A549 (cell line): ENCODE results near the gene RUSC1. TPM values are rescaled to one million over a fixed set of nuclear protein-coding genes. Genes with fewer than 3 reads are reported as not detected.
A peak's percentile ranks its signal among the peaks of the same experiment; 100 is the strongest.

ENCODE experiments used
- ATAC-seq, 2 experiments: fragments of 200-7000 bp in 1 of 2; fragments of >200 bp in 1 of 2; cut with Nextera tagmentation in 1 of 2; cut with Tn5 transposase in 1 of 2; 3 replicates each; pipeline versions ENCODE4 v1.8.0 to v1.9.1; 2018 to 2020; ENCODE audit warnings: mild to moderate bottlenecking in 1 of 2, moderate library complexity in 1 of 2
- CTCF ChIA-PET: fragments of 300-600 bp; sonication (Branson Sonifier 250); formaldehyde crosslinking; extraction: SDS; loops from one replicate; lab custom pipeline; 2021; ENCODE audit warnings: antibody characterized with exemption, inconsistent platforms; lab: Yijun Ruan, JAX
- POLR2A ChIA-PET: fragments of 350-600 bp; formaldehyde crosslinking; extraction: SDS; loops from one replicate; lab custom pipeline; 2021; ENCODE audit warnings: antibody characterized with exemption, inconsistent platforms; lab: Yijun Ruan, JAX
- DNase-seq, 2 experiments: peaks; one replicate each; pipeline versions ENCODE4 v3.0.0 to v3.0.0-alpha.2; 2011 to 2016; ENCODE audit warnings: low read depth in 1 of 2, low spot score in 1 of 2
- FAIRE-seq: peaks from 2 replicates; lab custom pipeline; 2011; peaks lifted over from hg19 to GRCh38; lab: Jason Lieb, UNC
- H3K27ac ChIP-seq, 2 experiments: fragments of >200 bp; sonication (Bioruptor Twin); formaldehyde crosslinking; 3 replicates each; pipeline ENCODE4 v1.5.1; 2016 to 2017
- H3K4me1 ChIP-seq: fragments of >200 bp; sonication (Bioruptor Twin); formaldehyde crosslinking; 3 replicates; pipeline ENCODE4 v1.6.1; 2016
- H3K4me2 ChIP-seq: fragments of >200 bp; sonication (Bioruptor Twin); formaldehyde crosslinking; 3 replicates; pipeline ENCODE4 v1.6.1; 2016
- H3K4me3 ChIP-seq: fragments of >200 bp; sonication (Bioruptor Twin); formaldehyde crosslinking; 3 replicates; pipeline ENCODE4 v1.5.1; 2016
- H3K9me3 ChIP-seq: fragments of >200 bp; sonication (Bioruptor Twin); formaldehyde crosslinking; 3 replicates; pipeline ENCODE4 v1.6.1; 2016
- ESRRA ChIP-seq: fragments of 150-350 bp; IDR thresholded peaks from 2 replicates; pipeline ENCODE4 v1.6.1; 2014; ENCODE audit warnings: mild to moderate bottlenecking, low read length, borderline replicate concordance
- FOSL2 ChIP-seq, 2 experiments: fragments of 450-650 bp in 1 of 2; fragments of >200 bp in 1 of 2; sonication (Bioruptor Twin) in 1 of 2; formaldehyde crosslinking; IDR thresholded peaks; 2 replicates each; pipeline versions ENCODE4 v1.5.0 to v1.6.1; 2016 to 2020; ENCODE audit warnings: mild to moderate bottlenecking in 1 of 2, moderate library complexity in 1 of 2
- FOXS1 ChIP-seq: fragments of 250-450 bp; sonication (Bioruptor Pico); IDR thresholded peaks from 2 replicates; pipeline ENCODE4 v1.5.0; 2020; ENCODE audit warnings: mild to moderate bottlenecking, moderate library complexity
- HDAC2 ChIP-seq: fragments of 200-600 bp; sonication (generic); IDR thresholded peaks from 2 replicates; pipeline ENCODE4 v1.6.1; 2016
- HEYL ChIP-seq: fragments of 250-450 bp; sonication (Bioruptor Pico); IDR thresholded peaks from 2 replicates; pipeline ENCODE4 v1.8.0; 2021; ENCODE audit warnings: mild to moderate bottlenecking, moderate library complexity
- HOXA7 ChIP-seq: fragments of 250-450 bp; sonication (Bioruptor Pico); IDR thresholded peaks from 2 replicates; pipeline ENCODE4 v1.5.0; 2020; ENCODE audit warnings: mild to moderate bottlenecking, moderate library complexity
- JUN ChIP-seq, 2 experiments: fragments of >200 bp; sonication (Bioruptor Twin); formaldehyde crosslinking; IDR thresholded peaks; 2 replicates in 1 of 2; 3 replicates in 1 of 2; pipeline ENCODE4 v1.6.1; 2016 to 2017
- KDM1A ChIP-seq: fragments of 200-600 bp; sonication (generic); IDR thresholded peaks from 2 replicates; pipeline ENCODE4 v1.6.1; 2016; ENCODE audit warnings: low read depth, mild to moderate bottlenecking
- MAZ ChIP-seq: fragments of 150-350 bp; IDR thresholded peaks from 2 replicates; pipeline ENCODE4 v1.6.1; 2014; ENCODE audit warnings: antibody characterized with exemption, low read depth, low read length, borderline replicate concordance
- PBX3 ChIP-seq: IDR thresholded peaks from 2 replicates; pipeline ENCODE4 v1.6.1; 2012
- PHF8 ChIP-seq: fragments of 200-600 bp; sonication (generic); IDR thresholded peaks from 2 replicates; pipeline ENCODE4 v1.6.1; 2016; ENCODE audit warnings: low read depth, mild to moderate bottlenecking, antibody characterized with exemption, moderate library complexity, borderline replicate concordance
- POLR2A ChIP-seq: IDR thresholded peaks from 2 replicates; pipeline ENCODE4 v1.6.1; 2012; ENCODE audit warnings: mild to moderate bottlenecking, low read length
- RAD21 ChIP-seq, 2 experiments: fragments of >200 bp in 1 of 2; sonication (Bioruptor Twin) in 1 of 2; formaldehyde crosslinking in 1 of 2; IDR thresholded peaks in 1 of 2; conservative IDR thresholded peaks in 1 of 2; 2 replicates in 1 of 2; 3 replicates in 1 of 2; pipeline ENCODE4 v1.6.1; 2012 to 2018; ENCODE audit warnings: inconsistent platforms in 1 of 2
- RCOR1 ChIP-seq: fragments of 150-350 bp; IDR thresholded peaks from 2 replicates; pipeline ENCODE4 v1.6.1; 2014; ENCODE audit warnings: antibody characterized with exemption, low read length, low read depth
- RFX5 ChIP-seq: fragments of 450-650 bp; IDR thresholded peaks from 2 replicates; pipeline ENCODE4 v1.7.1; 2014; ENCODE audit warnings: antibody characterized with exemption, mild to moderate bottlenecking, moderate library complexity
- RNF2 ChIP-seq: fragments of 200-600 bp; sonication (generic); IDR thresholded peaks from 2 replicates; pipeline ENCODE4 v1.6.1; 2016; ENCODE audit warnings: low read depth, mild to moderate bottlenecking, antibody characterized with exemption, moderate library complexity, borderline replicate concordance
- SMC3 ChIP-seq: fragments of >200 bp; sonication (Bioruptor Twin); formaldehyde crosslinking; IDR thresholded peaks from 3 replicates; pipeline ENCODE4 v1.6.1; 2018; ENCODE audit warnings: inconsistent platforms
- SREBF2 ChIP-seq: fragments of 450-650 bp; IDR thresholded peaks from 2 replicates; pipeline ENCODE4 v1.6.1; 2014; ENCODE audit warnings: mild to moderate bottlenecking, moderate library complexity
- TP53 ChIP-seq: fragments of 250-450 bp; sonication (Bioruptor Pico); IDR thresholded peaks from 2 replicates; pipeline ENCODE4 v1.5.0; 2021; ENCODE audit warnings: mild to moderate bottlenecking, moderate library complexity
- ZNF302 ChIP-seq: fragments of 250-450 bp; sonication (Bioruptor Pico); IDR thresholded peaks from 2 replicates; pipeline ENCODE4 v1.9.0; 2021; ENCODE audit warnings: inconsistent platforms, mild to moderate bottlenecking, moderate library complexity
- WGBS: methylation state at CpG from one replicate; pipeline ENCODE4 v1.1.6; 2017; ENCODE audit errors: missing lambda C conversion rate; 5-methylcytosine and 5-hydroxymethylcytosine counted together
- polyA plus RNA-seq, 4 experiments: library from polyadenylated mRNA; depleted of rRNA in 3 of 4; stranded (reverse); fragments of >200 nt; fragmentation: RNase III in 1 of 4; extraction: RNeasy Plus Mini Kit Qiagen cat#74134 plus additional on column Dnase treatment in 1 of 4; gene quantifications; 2 replicates in 3 of 4; 3 replicates in 1 of 4; pipeline ENCODE4 v1.2.3, GENCODE V29; 2011 to 2017
- TF ChIP-seq, protein P1 (sequence below): fragments of >200 bp; sonication (Bioruptor Twin); formaldehyde crosslinking; IDR thresholded peaks from 2 replicates; pipeline ENCODE4 v1.6.1; 2016
- TF ChIP-seq, protein P2 (sequence below): IDR thresholded peaks from 2 replicates; pipeline ENCODE4 v1.6.1; 2012; ENCODE audit warnings: low read depth, borderline replicate concordance
- TF ChIP-seq, protein P3 (sequence below): IDR thresholded peaks from 2 replicates; pipeline ENCODE4 v1.6.1; 2012
- TF ChIP-seq, protein P4 (sequence below): fragments of 150-350 bp; IDR thresholded peaks from 2 replicates; pipeline ENCODE4 v1.6.1; 2014; ENCODE audit warnings: low read depth, mild to moderate bottlenecking, low read length
- TF ChIP-seq, protein P5 (sequence below): fragments of >200 bp; sonication (Bioruptor Twin); formaldehyde crosslinking; IDR thresholded peaks from 3 replicates; pipeline ENCODE4 v1.5.1; 2016
- TF ChIP-seq, protein P6 (sequence below): fragments of 250-450 bp; sonication (Bioruptor Pico); IDR thresholded peaks from 2 replicates; pipeline ENCODE4 v1.5.0; 2020; ENCODE audit warnings: low read depth, mild to moderate bottlenecking, moderate library complexity

The RUSC1 gene
- polyA plus RNA-seq, 2 of the 4 experiments (the other 2 are of a cell fraction) = 27.8 to 32.2 TPM

GRCh38 chr1:155273343-155274245 is 47.1 kb upstream of the RUSC1 start, which contains the start of gene CLK2 (continued):
- no peak for TF ChIP-seq KDM1A
- TF ChIP-seq, protein P1, sequence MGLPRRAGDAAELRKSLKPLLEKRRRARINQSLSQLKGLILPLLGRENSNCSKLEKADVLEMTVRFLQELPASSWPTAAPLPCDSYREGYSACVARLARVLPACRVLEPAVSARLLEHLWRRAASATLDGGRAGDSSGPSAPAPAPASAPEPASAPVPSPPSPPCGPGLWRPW = no peak
- no peak for TF ChIP-seq FOXS1 (CRISPR knock-in tag)
- TF ChIP-seq FOSL2 (IDR thresholded peaks at IDR 0.05) = no peak
- TF ChIP-seq FOSL2 (CRISPR knock-in tag; IDR thresholded peaks at IDR 0.05) = no peak
- TF ChIP-seq, protein P2, sequence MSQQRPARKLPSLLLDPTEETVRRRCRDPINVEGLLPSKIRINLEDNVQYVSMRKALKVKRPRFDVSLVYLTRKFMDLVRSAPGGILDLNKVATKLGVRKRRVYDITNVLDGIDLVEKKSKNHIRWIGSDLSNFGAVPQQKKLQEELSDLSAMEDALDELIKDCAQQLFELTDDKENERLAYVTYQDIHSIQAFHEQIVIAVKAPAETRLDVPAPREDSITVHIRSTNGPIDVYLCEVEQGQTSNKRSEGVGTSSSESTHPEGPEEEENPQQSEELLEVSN = peak; percentile 95
- TF ChIP-seq, protein P3, sequence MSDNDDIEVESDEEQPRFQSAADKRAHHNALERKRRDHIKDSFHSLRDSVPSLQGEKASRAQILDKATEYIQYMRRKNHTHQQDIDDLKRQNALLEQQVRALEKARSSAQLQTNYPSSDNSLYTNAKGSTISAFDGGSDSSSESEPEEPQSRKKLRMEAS = peak; percentile 99

DNA sequence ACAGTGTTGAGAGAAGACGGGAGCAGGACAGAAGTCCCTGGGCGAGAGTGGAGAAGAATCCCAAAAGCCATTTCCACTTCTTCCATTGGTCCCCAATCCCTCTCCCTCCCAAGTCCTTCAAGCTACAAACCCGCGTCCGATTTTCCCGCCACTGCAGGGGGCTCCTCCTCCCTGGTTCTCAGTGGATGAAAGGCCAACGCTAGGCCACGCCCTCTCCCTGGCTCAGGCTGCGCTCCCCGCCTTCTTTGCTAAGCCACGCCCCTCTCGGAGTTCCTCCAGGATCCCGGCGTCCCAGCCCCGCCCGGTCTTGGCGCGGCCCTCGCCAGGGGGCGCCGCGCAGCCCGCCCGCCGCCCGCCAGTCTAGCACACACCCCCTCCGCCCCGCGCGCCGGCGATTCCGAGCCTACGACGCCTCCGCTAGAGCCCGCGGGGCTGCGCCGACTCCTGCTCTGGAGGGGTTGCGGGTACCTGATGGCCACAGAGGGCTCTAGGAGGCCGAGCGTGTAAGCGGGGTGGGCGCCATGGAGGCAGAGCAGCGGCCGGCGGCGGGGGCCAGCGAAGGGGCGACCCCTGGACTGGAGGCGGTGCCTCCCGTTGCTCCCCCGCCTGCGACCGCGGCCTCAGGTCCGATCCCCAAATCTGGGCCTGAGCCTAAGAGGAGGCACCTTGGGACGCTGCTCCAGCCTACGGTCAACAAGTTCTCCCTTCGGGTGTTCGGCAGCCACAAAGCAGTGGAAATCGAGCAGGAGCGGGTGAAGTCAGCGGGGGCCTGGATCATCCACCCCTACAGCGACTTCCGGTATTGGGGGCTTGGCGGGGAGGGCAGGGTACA is 43.4 kb upstream of the RUSC1 start, which contains the start of gene HCN3:
HCN3 (plus strand) TSS at position 394 of the 832 bp plus-strand sequence; CDS start at position 522, 128 bp downstream.
- FAIRE-seq (no peak), ATAC-seq (peak; percentile 68 to 82), DNase-seq (peak; percentile 95 to 97)
- peak within 1 kb of the TSS; percentile 93 for H3K4me3 ChIP-seq
- TF ChIP-seq HDAC2 (no peak), RAD21 (conservative IDR thresholded peaks at IDR 0.05 in 1 of 2, IDR thresholded peaks at IDR 0.05 in 1 of 2) (peak; percentile 33 to 69; a peak in 4 of 5 replicates), RCOR1 (no peak), PHF8 (peak; percentile 20; the same call in 1 of the 2 replicates), PBX3 (0 out of 2 replicates have a peak, but pooled peaks have one; percentile 21), SMC3 (peak; percentile 90), ZNF302 (no peak), SREBF2 (no peak), ESRRA (no peak), JUN (IDR thresholded peaks at IDR 0.05) (peak in 1 of 2 experiments; percentile 57; a peak in 1 of 5 replicates), POLR2A (no peak; the same call in 1 of the 2 replicates), HEYL (CRISPR knock-in tag) (no peak), RFX5 (no peak), HOXA7 (CRISPR knock-in tag) (no peak), TP53 (CRISPR knock-in tag) (no peak), MAZ (0 out of 2 replicates have a peak, but pooled peaks have one; percentile 78), RNF2 (no peak)
- TF ChIP-seq, protein P4, sequence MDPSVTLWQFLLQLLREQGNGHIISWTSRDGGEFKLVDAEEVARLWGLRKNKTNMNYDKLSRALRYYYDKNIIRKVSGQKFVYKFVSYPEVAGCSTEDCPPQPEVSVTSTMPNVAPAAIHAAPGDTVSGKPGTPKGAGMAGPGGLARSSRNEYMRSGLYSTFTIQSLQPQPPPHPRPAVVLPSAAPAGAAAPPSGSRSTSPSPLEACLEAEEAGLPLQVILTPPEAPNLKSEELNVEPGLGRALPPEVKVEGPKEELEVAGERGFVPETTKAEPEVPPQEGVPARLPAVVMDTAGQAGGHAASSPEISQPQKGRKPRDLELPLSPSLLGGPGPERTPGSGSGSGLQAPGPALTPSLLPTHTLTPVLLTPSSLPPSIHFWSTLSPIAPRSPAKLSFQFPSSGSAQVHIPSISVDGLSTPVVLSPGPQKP = no peak
- TF ChIP-seq, protein P1 = no peak
- TF ChIP-seq, protein P5, sequence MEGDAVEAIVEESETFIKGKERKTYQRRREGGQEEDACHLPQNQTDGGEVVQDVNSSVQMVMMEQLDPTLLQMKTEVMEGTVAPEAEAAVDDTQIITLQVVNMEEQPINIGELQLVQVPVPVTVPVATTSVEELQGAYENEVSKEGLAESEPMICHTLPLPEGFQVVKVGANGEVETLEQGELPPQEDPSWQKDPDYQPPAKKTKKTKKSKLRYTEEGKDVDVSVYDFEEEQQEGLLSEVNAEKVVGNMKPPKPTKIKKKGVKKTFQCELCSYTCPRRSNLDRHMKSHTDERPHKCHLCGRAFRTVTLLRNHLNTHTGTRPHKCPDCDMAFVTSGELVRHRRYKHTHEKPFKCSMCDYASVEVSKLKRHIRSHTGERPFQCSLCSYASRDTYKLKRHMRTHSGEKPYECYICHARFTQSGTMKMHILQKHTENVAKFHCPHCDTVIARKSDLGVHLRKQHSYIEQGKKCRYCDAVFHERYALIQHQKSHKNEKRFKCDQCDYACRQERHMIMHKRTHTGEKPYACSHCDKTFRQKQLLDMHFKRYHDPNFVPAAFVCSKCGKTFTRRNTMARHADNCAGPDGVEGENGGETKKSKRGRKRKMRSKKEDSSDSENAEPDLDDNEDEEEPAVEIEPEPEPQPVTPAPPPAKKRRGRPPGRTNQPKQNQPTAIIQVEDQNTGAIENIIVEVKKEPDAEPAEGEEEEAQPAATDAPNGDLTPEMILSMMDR = peak; percentile 87
- TF ChIP-seq, protein P3 = peak; percentile 92
- TF ChIP-seq, protein P2 = peak; percentile 99
- TF ChIP-seq, protein P6, sequence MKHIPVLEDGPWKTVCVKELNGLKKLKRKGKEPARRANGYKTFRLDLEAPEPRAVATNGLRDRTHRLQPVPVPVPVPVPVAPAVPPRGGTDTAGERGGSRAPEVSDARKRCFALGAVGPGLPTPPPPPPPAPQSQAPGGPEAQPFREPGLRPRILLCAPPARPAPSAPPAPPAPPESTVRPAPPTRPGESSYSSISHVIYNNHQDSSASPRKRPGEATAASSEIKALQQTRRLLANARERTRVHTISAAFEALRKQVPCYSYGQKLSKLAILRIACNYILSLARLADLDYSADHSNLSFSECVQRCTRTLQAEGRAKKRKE (CRISPR knock-in tag) = no peak
- 9% methylated on average over 17 of the region's 68 CpGs for WGBS
- H3K27ac ChIP-seq = peak within 1 kb of the TSS; percentile 76 to 87
- H3K4me1 ChIP-seq = peaks cover 14% of the 10 kb centered on the region; the same call in 2 of the 3 replicates
- H3K9me3 ChIP-seq = no peaks in the 10 kb centered on the region
- ChIA-PET POLR2A (interaction anchor here (1.5 kb wide), 1 partner anchor 47 kb away, joined by 5 read pairs; no protein-coding TSS in a partner anchor), CTCF (interaction anchor here (0.6 to 4.7 kb wide), 30 partner anchors 9 to 408 kb away, joined by 3 to 44 read pairs (median 5); partner anchors contain the start of genes PKLR and RUSC1)
- H3K4me2 ChIP-seq = peak within 1 kb of the TSS; percentile 95
